HG03139 (cell line): Measurements from ENCODE around the gene FMNL2.
"Not testable (repeated sequence)": the region's sequence is repeated elsewhere in the genome, so short reads cannot be mapped to it uniquely, and the experiment has no call there.

Experiments
- ATAC-seq: cut with Tn5 transposase; IDR thresholded peaks from one replicate; pipeline ENCODE4 v1.9.1; 2021; ENCODE audit not compliant: unreplicated experiment

Gene FMNL2

GRCh38 chr2:152372438-152372984 lies 37.5 kb downstream of the FMNL2 start:
- no peak for ATAC-seq

GRCh38 chr2:152375174-152375573 lies 40.2 kb downstream of the FMNL2 start:
- no peak for ATAC-seq

GRCh38 chr2:152376385-152376784 lies 41.4 kb downstream of the FMNL2 start:
- ATAC-seq: no peak

- no peak for ATAC-seq
These were observed 42.0 kb downstream of the FMNL2 start for GRCh38 chr2:152376968-152377367.

- ATAC-seq: no peak
These were observed 44.1 kb downstream of the FMNL2 start for GRCh38 chr2:152379089-152379488.

GRCh38 chr2:152380261-152381055 lies 45.5 kb downstream of the FMNL2 start:
- ATAC-seq: no peak

GRCh38 chr2:152383702-152384101 lies 48.7 kb downstream of the FMNL2 start:
- ATAC-seq: no peak

GRCh38 chr2:152384992-152385391 lies 50.0 kb downstream of the FMNL2 start:
- ATAC-seq: no peak

GRCh38 chr2:152385650-152386049 lies 50.7 kb downstream of the FMNL2 start:
- no peak for ATAC-seq

- peak; percentile 46 for ATAC-seq
These were observed 51.3 kb downstream of the FMNL2 start for GRCh38 chr2:152386266-152386665.

GRCh38 chr2:152387041-152387440 lies 52.1 kb downstream of the FMNL2 start:
- no peak for ATAC-seq

GRCh38 chr2:152388269-152388668 lies 53.3 kb downstream of the FMNL2 start:
- not testable (repeated sequence) for ATAC-seq

- no peak for ATAC-seq
These were observed 54.5 kb downstream of the FMNL2 start for GRCh38 chr2:152389483-152389882.

- ATAC-seq: no peak
These were observed 55.9 kb downstream of the FMNL2 start for GRCh38 chr2:152390837-152391236.

- no peak for ATAC-seq
These were observed 56.3 kb downstream of the FMNL2 start for GRCh38 chr2:152391318-152391717.

- ATAC-seq: no peak
These were observed 58.4 kb downstream of the FMNL2 start for GRCh38 chr2:152393377-152393776.

GRCh38 chr2:152394326-152394725 lies 59.4 kb downstream of the FMNL2 start:
- no peak for ATAC-seq

- no peak for ATAC-seq
These were observed 60.1 kb downstream of the FMNL2 start for GRCh38 chr2:152395103-152395502.

- ATAC-seq: no peak
These were observed 60.6 kb downstream of the FMNL2 start for GRCh38 chr2:152395572-152395971.

GRCh38 chr2:152396051-152396511 lies 61.1 kb downstream of the FMNL2 start:
- no peak for ATAC-seq

GRCh38 chr2:152396763-152397162 lies 61.8 kb downstream of the FMNL2 start:
- ATAC-seq: no peak

GRCh38 chr2:152399003-152399402 lies 64.0 kb downstream of the FMNL2 start:
- no peak for ATAC-seq
